Measurements from ENCODE around the gene PCDHB5.
"Not testable (repeated sequence)": the region's sequence is repeated elsewhere in the genome, so short reads cannot be mapped to it uniquely, and the experiment has no call there.

GRCh38 chr5:141137346-141137745, 2.3 kb downstream of the PCDHB5 start:
- TF ChIP-seq CTCF (IDR thresholded peaks at IDR 0.05; ENCODE audit: borderline replicate concordance, extremely low read depth, low read length, poor library complexity, severe bottlenecking); EZH2 (IDR thresholded peaks at IDR 0.05; ENCODE audit: borderline replicate concordance, low read depth, low read length, severe bottlenecking): not testable (repeated sequence)
